ENCODE results near the gene BCAN.

BCAN gene

GRCh38 chr1:156612666-156613065 lies 29.3 kb upstream of the BCAN start:
- Mint-ChIP-seq H3K4me3 (no peak overlapping the region), H3K4me1 (peaks cover 32% of the 10 kb centered on the region), H3K9me3 (no peaks in the 10 kb centered on the region), H3K36me3 (ENCODE audit: low read depth) (no peaks in the 10 kb centered on the region), H3K27ac (no peak overlapping the region), H3K27me3 (ENCODE audit: low read depth, poor library complexity) (peaks cover 16% of the 10 kb centered on the region)
- TF ChIP-seq CTCF (IDR thresholded peaks at IDR 0.05): no peak
- DNase-seq: no peak

- no peak overlapping the region for H3K27ac Mint-ChIP-seq
- no peaks in the 10 kb centered on the region for H3K9me3 Mint-ChIP-seq
- H3K4me1 Mint-ChIP-seq: peaks cover 31% of the 10 kb centered on the region
- no peaks in the 10 kb centered on the region for H3K36me3 Mint-ChIP-seq (ENCODE audit: low read depth)
- no peak for TF ChIP-seq CTCF (IDR thresholded peaks at IDR 0.05)
- no peak for DNase-seq
- peaks cover 43% of the 10 kb centered on the region for H3K27me3 Mint-ChIP-seq (ENCODE audit: low read depth, poor library complexity)
- H3K4me3 Mint-ChIP-seq: no peak overlapping the region
These were observed 26.0 kb upstream of the BCAN start for GRCh38 chr1:156615946-156616345.

- DNase-seq: peak; percentile 37
- H3K4me3 Mint-ChIP-seq: peak overlapping the region; percentile 3
- H3K27me3 Mint-ChIP-seq (ENCODE audit: low read depth, poor library complexity): peaks cover 48% of the 10 kb centered on the region
- peaks cover 31% of the 10 kb centered on the region for H3K4me1 Mint-ChIP-seq
- no peak for TF ChIP-seq CTCF (IDR thresholded peaks at IDR 0.05)
- peak overlapping the region; percentile 55 for H3K27ac Mint-ChIP-seq
- no peaks in the 10 kb centered on the region for H3K36me3 Mint-ChIP-seq (ENCODE audit: low read depth)
- H3K9me3 Mint-ChIP-seq: no peaks in the 10 kb centered on the region
These were observed 25.5 kb upstream of the BCAN start for GRCh38 chr1:156616463-156616862.

GRCh38 chr1:156618853-156619581 lies 22.9 kb upstream of the BCAN start, which contains the start of gene HAPLN2:
HAPLN2 (plus strand) TSS chr1:156619415; CDS start chr1:156623491, 4,076 bp downstream.
- peaks cover 27% of the 10 kb centered on the region for H3K4me1 Mint-ChIP-seq
- no peak within 1 kb of the TSS for H3K27ac Mint-ChIP-seq

GRCh38 chr1:156619582-156619955 lies 22.3 kb upstream of the BCAN start:
- no peak for TF ChIP-seq CTCF (IDR thresholded peaks at IDR 0.05)
- H3K4me3 Mint-ChIP-seq: no peak overlapping the region
- no peaks in the 10 kb centered on the region for H3K9me3 Mint-ChIP-seq
- DNase-seq: no peak
- H3K4me1 Mint-ChIP-seq: peaks cover 27% of the 10 kb centered on the region
- H3K27ac Mint-ChIP-seq: no peak overlapping the region
- H3K36me3 Mint-ChIP-seq (ENCODE audit: low read depth): no peaks in the 10 kb centered on the region
- peaks cover 74% of the 10 kb centered on the region for H3K27me3 Mint-ChIP-seq (ENCODE audit: low read depth, poor library complexity)

More at GRCh38 chr1:156618853-156619581, 22.9 kb upstream of the BCAN start, which contains the start of gene HAPLN2:
- Mint-ChIP-seq H3K4me3 (no peak within 1 kb of the TSS), H3K9me3 (no peaks in the 10 kb centered on the region), H3K27me3 (ENCODE audit: low read depth, poor library complexity) (peaks cover 73% of the 10 kb centered on the region), H3K36me3 (ENCODE audit: low read depth) (no peaks in the 10 kb centered on the region)
- TF ChIP-seq CTCF (IDR thresholded peaks at IDR 0.05): peak; percentile 37
- peak; percentile 61 for DNase-seq
